ENCODE measurements around the gene NCK2. TPM values are rescaled to one million over a fixed set of nuclear protein-coding genes. Genes with fewer than 3 reads are reported as not detected.
A peak's percentile ranks its signal among the peaks of the same experiment; 100 is the strongest.

Gene NCK2
- total and polyA plus RNA-seq, 4 donors = 19.3 to 54.4 (median 33.9) TPM

GRCh38 chr2:105791229-105791628, 46.5 kb downstream of the NCK2 start:
- ATAC-seq (ENCODE audit: insufficient read depth, low FRiP score) (no peak), DNase-seq (no peak)
- no peak overlapping the region for H3K4me3 ChIP-seq
- H3K27me3 ChIP-seq (ENCODE audit: control insufficient read depth in 3 of 3, insufficient read depth in 3 of 3, low read length in 2 of 3) = no peaks in the 10 kb centered on the region
- H3K9ac ChIP-seq (ENCODE audit: insufficient read depth in 1 of 2, low read length in 2 of 2) = no peak overlapping the region
- peaks cover 13 to 53% (median 23%) of the 10 kb centered on the region in 5 donors for H3K4me1 ChIP-seq (ENCODE audit: control insufficient read depth in 5 of 5, insufficient read depth in 5 of 5, low read length in 5 of 5)
- H3K9me3 ChIP-seq (ENCODE audit: control insufficient read depth in 4 of 4, insufficient read depth in 3 of 4, low read length in 3 of 4) = no peaks in the 10 kb centered on the region
- WGBS, 2 donors = 86 to 90% methylated on average over 12 of the region's 12 CpGs
- TF ChIP-seq, protein P1, sequence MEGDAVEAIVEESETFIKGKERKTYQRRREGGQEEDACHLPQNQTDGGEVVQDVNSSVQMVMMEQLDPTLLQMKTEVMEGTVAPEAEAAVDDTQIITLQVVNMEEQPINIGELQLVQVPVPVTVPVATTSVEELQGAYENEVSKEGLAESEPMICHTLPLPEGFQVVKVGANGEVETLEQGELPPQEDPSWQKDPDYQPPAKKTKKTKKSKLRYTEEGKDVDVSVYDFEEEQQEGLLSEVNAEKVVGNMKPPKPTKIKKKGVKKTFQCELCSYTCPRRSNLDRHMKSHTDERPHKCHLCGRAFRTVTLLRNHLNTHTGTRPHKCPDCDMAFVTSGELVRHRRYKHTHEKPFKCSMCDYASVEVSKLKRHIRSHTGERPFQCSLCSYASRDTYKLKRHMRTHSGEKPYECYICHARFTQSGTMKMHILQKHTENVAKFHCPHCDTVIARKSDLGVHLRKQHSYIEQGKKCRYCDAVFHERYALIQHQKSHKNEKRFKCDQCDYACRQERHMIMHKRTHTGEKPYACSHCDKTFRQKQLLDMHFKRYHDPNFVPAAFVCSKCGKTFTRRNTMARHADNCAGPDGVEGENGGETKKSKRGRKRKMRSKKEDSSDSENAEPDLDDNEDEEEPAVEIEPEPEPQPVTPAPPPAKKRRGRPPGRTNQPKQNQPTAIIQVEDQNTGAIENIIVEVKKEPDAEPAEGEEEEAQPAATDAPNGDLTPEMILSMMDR (IDR thresholded peaks at IDR 0.05; ENCODE audit: control extremely low read depth, extremely low read depth) = no peak
- H3K27ac ChIP-seq (ENCODE audit: low read depth in 1 of 2, low read length in 1 of 2) = no peak overlapping the region
- H3K36me3 ChIP-seq (ENCODE audit: control insufficient read depth in 4 of 4, insufficient read depth in 4 of 4, low read length in 4 of 4) = no peaks in the 10 kb centered on the region

DNA sequence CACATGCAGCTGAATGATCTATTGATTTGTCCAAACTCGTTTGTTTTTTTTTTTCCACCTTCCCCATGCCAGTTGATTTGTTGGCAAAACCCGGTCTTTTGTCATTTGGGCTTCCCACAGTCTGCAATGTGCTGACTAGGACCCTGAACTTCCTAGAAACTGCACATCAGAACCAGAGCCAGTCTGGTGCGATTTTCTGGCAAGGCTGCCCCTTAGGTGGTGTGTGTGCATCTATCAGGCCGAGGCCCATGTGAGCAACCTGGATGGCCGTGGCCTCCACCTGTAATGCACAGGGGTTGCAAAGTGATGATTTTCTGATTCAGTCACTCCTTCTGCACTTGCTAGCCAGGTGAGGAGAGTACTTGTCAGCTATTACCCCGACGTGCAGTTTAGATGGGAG, 47.8 kb downstream of the NCK2 start:
- Histone ChIP-seq H3K36me3 (ENCODE audit: control insufficient read depth in 4 of 4, insufficient read depth in 4 of 4, low read length in 4 of 4) (no peaks in the 10 kb centered on the region), H3K9me3 (ENCODE audit: control insufficient read depth in 4 of 4, insufficient read depth in 3 of 4, low read length in 3 of 4) (peaks cover 0 to 2% (median 0%) of the 10 kb centered on the region in 4 donors), H3K27ac (ENCODE audit: low read depth in 1 of 2, low read length in 1 of 2) (peak overlapping the region in 1 of 2 donors; percentile 38), H3K4me3 (no peak overlapping the region), H3K27me3 (ENCODE audit: control insufficient read depth in 3 of 3, insufficient read depth in 3 of 3, low read length in 2 of 3) (no peaks in the 10 kb centered on the region), H3K4me1 (ENCODE audit: control insufficient read depth in 5 of 5, insufficient read depth in 5 of 5, low read length in 5 of 5) (peaks cover 13 to 65% (median 30%) of the 10 kb centered on the region in 5 donors), H3K9ac (ENCODE audit: insufficient read depth in 1 of 2, low read length in 2 of 2) (no peak overlapping the region)
- TF ChIP-seq, protein P1 (IDR thresholded peaks at IDR 0.05; ENCODE audit: control extremely low read depth, extremely low read depth) = no peak
- DNase-seq (no peak), ATAC-seq (ENCODE audit: insufficient read depth, low FRiP score) (no peak)
- 90% methylated on average over 7 of the region's 7 CpGs for WGBS, 2 donors

GRCh38 chr2:105793196-105793975, 48.7 kb downstream of the NCK2 start:
- Histone ChIP-seq H3K4me1 (ENCODE audit: control insufficient read depth in 5 of 5, insufficient read depth in 5 of 5, low read length in 5 of 5) (peaks cover 13 to 58% (median 30%) of the 10 kb centered on the region in 5 donors), H3K4me3 (no peak overlapping the region), H3K27ac (ENCODE audit: low read depth in 1 of 2, low read length in 1 of 2) (no peak overlapping the region), H3K36me3 (ENCODE audit: control insufficient read depth in 4 of 4, insufficient read depth in 4 of 4, low read length in 4 of 4) (no peaks in the 10 kb centered on the region), H3K27me3 (ENCODE audit: control insufficient read depth in 3 of 3, insufficient read depth in 3 of 3, low read length in 2 of 3) (no peaks in the 10 kb centered on the region), H3K9ac (ENCODE audit: insufficient read depth in 1 of 2, low read length in 2 of 2) (no peak overlapping the region), H3K9me3 (ENCODE audit: control insufficient read depth in 4 of 4, insufficient read depth in 3 of 4, low read length in 3 of 4) (peaks cover 0 to 2% (median 0%) of the 10 kb centered on the region in 4 donors)
- ATAC-seq (ENCODE audit: insufficient read depth, low FRiP score) = no peak
- TF ChIP-seq, protein P1 (IDR thresholded peaks at IDR 0.05; ENCODE audit: control extremely low read depth, extremely low read depth) = no peak
- WGBS, 2 donors = 91 to 94% methylated on average over 6 of the region's 6 CpGs
- no peak for DNase-seq
